22Rv1 (cell line): ENCODE measurements around the gene GMFB.

ENCODE experiments used
- CTCF ChIP-seq: fragments of 450-650 bp; IDR thresholded peaks from 2 replicates; pipeline ENCODE4 v1.5.1; 2017; ENCODE audit warnings: mild to moderate bottlenecking
- ZFX ChIP-seq: fragments of 450-650 bp; IDR thresholded peaks from 2 replicates; pipeline ENCODE4 v1.6.1; 2017; ENCODE audit warnings: antibody characterized with exemption, borderline replicate concordance

- TF ChIP-seq CTCF (no peak), ZFX (no peak)
These were observed 44.3 kb upstream of the GMFB start for GRCh38 chr14:54533100-54533499.
